PC-9 (cell line): ENCODE data around the gene PDE4D.
"Not testable (repeated sequence)": the region's sequence is repeated elsewhere in the genome, so short reads cannot be mapped to it uniquely, and the experiment has no call there.

ENCODE experiments used
- EZH2 ChIP-seq: fragments of 200-600 bp; sonication (generic); IDR thresholded peaks from 2 replicates; pipeline ENCODE4 v1.8.0; 2017; ENCODE audit warnings: antibody characterized with exemption, low read depth
- TF ChIP-seq, protein P1 (sequence below): fragments of 200-600 bp; sonication (generic); conservative IDR thresholded peaks from 2 replicates; pipeline ENCODE4 v1.6.1; 2017; ENCODE audit warnings: mixed run types, antibody characterized with exemption, mild to moderate bottlenecking, moderate library complexity

DNA sequence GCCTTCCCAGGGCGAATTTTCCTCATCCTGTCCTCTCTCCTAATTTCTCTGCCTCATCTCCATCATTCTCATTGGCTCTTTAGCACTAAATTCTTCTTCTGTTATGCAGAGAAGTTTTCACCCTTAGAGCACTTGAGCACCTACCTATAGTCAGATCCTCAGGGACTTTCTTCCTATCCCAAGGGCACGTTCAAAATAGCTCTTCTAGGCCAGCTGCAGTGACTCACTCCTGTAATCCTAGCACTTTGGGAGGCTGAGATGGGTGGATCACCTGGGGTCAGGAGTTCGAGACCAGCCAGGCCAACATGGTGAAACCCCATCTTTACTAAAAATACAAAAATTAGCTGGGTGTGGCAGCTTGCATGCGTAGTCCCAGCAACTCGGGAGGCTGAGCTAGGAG is 320.0 kb downstream of the PDE4D start:
- TF ChIP-seq, protein P1, sequence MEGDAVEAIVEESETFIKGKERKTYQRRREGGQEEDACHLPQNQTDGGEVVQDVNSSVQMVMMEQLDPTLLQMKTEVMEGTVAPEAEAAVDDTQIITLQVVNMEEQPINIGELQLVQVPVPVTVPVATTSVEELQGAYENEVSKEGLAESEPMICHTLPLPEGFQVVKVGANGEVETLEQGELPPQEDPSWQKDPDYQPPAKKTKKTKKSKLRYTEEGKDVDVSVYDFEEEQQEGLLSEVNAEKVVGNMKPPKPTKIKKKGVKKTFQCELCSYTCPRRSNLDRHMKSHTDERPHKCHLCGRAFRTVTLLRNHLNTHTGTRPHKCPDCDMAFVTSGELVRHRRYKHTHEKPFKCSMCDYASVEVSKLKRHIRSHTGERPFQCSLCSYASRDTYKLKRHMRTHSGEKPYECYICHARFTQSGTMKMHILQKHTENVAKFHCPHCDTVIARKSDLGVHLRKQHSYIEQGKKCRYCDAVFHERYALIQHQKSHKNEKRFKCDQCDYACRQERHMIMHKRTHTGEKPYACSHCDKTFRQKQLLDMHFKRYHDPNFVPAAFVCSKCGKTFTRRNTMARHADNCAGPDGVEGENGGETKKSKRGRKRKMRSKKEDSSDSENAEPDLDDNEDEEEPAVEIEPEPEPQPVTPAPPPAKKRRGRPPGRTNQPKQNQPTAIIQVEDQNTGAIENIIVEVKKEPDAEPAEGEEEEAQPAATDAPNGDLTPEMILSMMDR, result not testable (repeated sequence)
- TF ChIP-seq EZH2, result not testable (repeated sequence)
